Raji (cell line): Measurements from ENCODE around the gene USH1G.

Experiments used
- POLR2A ChIP-seq: IDR thresholded peaks from 2 replicates; pipeline ENCODE4 v1.6.1; 2011; ENCODE audit warnings: low read depth, low read length, control low read depth; ENCODE audit not compliant: insufficient read depth

USH1G gene

DNA sequence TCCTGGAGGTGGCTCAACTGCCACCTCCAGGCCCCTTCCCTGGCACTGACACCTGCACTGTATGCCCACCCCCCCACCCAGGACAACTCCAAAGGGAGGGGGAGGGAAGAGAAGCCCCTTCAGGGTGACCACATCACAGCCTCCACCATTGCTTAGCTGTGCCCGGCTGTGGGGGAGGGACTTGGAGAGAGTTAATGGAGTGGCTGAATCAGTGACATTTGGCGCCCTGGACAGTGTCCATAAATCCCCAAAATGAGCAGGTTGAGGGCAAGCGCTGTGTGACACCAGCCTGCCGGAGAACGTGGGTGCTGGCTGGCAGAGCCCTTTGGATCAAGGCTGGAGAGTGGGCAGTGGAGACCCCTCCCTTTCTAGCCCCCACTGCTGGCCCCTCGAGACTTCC is 883 bp downstream of the USH1G start:
- no peak for TF ChIP-seq POLR2A

DNA sequence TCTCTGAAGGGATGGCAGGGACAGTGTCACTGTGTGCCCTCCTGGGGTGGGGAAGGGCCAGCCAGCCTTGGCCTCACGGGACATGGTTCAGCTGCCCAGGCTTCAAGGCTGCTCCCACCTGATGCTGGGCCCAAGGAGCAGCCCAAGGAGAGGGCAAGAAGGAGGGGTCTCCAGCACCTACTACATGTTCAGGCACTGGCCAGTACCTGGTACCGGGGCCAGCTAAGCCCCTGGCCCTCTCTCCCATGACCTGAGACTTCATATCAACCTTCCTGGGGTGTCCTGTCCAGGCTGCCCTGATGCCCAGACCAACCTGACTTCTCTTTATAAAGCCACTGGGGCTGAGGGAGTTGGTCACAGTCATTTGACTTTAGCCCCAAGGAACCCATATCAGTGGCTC is 1.3 kb downstream of the USH1G start:
- TF ChIP-seq POLR2A = no peak

- no peak for TF ChIP-seq POLR2A
Observed at GRCh38 chr17:74921026-74921681, 1.9 kb downstream of the USH1G start.

- no peak for TF ChIP-seq POLR2A
Observed at GRCh38 chr17:74920642-74921025, 2.4 kb downstream of the USH1G start.

DNA sequence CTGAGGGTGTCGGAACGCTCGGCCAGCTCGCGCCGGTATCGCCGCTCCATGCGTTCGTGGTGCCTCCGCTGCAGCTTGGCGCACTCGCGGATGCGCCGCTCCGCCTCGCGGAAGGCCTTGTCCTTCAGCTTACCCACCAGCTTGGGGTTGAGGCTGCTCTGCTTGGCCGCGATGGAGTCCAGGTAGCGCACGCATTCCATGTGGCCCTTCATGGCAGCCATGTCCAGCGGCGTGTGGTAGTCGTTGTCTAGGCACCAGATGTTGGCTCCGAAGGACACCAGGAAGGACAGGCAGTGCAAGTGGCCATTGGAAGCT is 2.8 kb downstream of the USH1G start:
- TF ChIP-seq POLR2A = no peak

- no peak for TF ChIP-seq POLR2A
Observed at GRCh38 chr17:74919440-74920305, 3.4 kb downstream of the USH1G start.

DNA sequence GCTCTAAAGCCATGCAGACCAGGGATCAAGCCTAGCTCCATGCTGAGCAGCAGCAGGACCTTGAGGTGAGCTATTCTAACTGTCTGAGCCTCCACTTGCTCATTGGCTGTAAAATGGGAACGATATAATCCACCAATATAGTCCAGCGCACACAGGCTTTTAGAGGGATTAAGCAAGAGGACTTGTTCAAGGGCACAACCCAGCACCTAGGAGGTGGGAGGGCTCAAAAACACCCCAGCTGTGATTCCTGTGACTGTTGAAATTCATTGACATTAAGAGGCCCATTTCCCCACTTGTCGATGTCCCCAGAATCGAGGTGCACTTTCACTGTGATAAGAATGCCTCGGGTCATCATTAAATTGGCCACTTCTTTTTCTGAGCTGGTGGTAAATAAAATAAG is 4.1 kb downstream of the USH1G start:
- no peak for TF ChIP-seq POLR2A

DNA sequence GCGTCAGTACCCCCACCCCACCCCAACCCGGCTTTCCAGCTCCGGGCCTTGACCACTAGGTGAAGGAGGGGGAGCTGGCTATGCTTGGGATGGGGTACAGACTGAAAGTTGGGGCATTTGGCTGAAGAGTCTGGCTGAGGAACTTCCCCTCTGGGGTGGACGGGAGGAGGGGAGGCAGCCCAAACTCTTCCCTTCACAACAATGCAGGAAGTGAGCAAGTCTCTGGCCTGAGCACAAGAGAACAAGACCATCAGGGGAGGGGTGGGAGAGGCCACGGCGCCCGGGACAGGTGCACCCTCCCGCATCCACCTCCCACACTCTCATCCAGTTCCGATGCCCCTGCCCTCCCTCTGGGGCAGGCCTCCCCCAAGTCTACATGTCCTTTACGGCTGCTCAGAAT is 5.6 kb downstream of the USH1G start:
- no peak for TF ChIP-seq POLR2A

GRCh38 chr17:74916851-74917199 is 6.2 kb downstream of the USH1G start:
- no peak for TF ChIP-seq POLR2A

GRCh38 chr17:74916136-74916850 is 6.8 kb downstream of the USH1G start:
- TF ChIP-seq POLR2A = no peak

- no peak for TF ChIP-seq POLR2A
Observed at GRCh38 chr17:74907012-74907411, 16.0 kb downstream of the USH1G start.

GRCh38 chr17:74904687-74905409 is 18.2 kb downstream of the USH1G start:
- no peak for TF ChIP-seq POLR2A

- TF ChIP-seq POLR2A = no peak
Observed at GRCh38 chr17:74903671-74904070, 19.4 kb downstream of the USH1G start.

DNA sequence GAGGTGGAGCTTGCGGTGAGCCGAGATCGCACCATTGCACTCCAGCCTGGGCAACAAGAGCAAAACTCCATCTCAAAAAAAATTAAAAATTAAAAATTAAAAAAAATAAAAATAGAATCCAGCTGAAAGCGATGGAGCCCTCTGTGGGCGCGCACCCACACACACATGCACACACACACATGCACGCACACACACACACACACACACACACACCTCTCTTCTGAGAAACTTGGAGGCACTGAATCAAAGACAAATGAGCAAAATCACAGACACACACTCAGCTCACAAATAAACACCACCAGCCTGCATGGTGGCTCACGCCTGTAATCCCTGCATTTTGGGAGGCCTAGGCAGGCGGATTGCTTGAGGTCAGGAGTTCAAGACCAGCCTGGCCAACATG is 20.0 kb downstream of the USH1G start:
- TF ChIP-seq POLR2A = no peak

DNA sequence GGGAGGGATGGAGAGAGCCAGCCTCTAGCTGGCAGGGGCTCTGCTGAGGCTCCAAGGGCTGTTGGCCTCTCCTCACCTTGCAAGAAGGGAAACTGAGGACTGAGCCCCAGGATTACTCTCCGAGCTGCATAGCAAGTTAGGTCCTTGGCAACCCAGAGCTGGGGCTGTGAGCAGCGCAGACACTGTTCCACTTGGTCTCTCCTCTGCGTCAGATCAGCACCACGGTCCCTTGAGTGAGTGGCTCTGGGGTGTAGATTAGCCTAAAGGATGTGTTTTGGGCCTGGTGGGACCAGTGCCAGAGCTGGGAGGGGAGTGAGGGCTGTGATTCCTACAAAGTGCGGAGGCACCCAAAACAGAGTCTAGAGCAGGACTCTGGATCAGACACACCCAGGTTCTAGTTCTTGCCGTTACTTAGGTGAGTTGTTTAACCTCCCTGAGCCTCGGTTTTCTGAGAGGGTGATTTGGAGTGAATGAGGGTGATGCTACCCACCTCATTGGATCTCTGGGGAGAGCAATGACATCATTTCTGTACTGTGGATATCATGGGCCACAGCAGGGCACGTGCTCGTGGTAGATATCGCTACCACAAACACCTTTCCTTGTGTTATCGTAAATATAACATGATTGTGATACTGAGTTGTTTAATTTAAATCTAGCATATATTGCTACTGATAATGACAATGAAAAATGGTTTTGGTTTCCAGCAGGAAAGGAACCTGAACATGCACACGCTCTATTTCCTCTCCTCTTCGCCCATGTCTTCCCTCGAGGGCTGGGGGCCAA is 21.5 kb downstream of the USH1G start:
- no peak for TF ChIP-seq POLR2A
